Right lobe of liver (tissue), 6 donors: ENCODE data around the gene KRTCAP2. TPM values are rescaled to one million over a fixed set of nuclear protein-coding genes. Genes with fewer than 3 reads are reported as not detected.
"Not testable (repeated sequence)": the region's sequence is repeated elsewhere in the genome, so short reads cannot be mapped to it uniquely, and the experiment has no call there.

Experiments used
- ATAC-seq, 4 donors: fragments of 200-7000 bp; cut with Tn5 transposase; one replicate each; pipeline ENCODE4 v1.9.1; 2020; ENCODE audit warnings: mild to moderate bottlenecking in 4 of 4, moderate library complexity in 4 of 4
- DNase-seq, 3 donors: peaks; one replicate each; pipeline ENCODE4 v3.0.0-alpha.2; 2020
- H3K27ac ChIP-seq, 3 donors: fragments of 200-600 bp; one replicate each; pipeline ENCODE4 v1.8.0; 2022
- H3K27me3 ChIP-seq, 2 donors: fragments of 200-600 bp; one replicate each; pipeline ENCODE4 v1.8.0; 2022
- H3K36me3 ChIP-seq, 4 donors: fragments of 200-600 bp; sonication (generic) in 1 of 4; one replicate each; pipeline versions ENCODE4 v1.5.1 to v1.8.0; 2017 to 2022; ENCODE audit warnings: control low read depth in 1 of 4
- H3K4me1 ChIP-seq, 4 donors: fragments of 200-600 bp; sonication (generic) in 1 of 4; one replicate each; pipeline versions ENCODE4 v1.5.1 to v1.8.0; 2017 to 2022; ENCODE audit warnings: control low read depth in 1 of 4
- H3K4me3 ChIP-seq, 3 donors: fragments of 200-600 bp; one replicate each; pipeline ENCODE4 v1.8.0; 2022
- H3K9me3 ChIP-seq, 4 donors: fragments of 200-600 bp; sonication (generic) in 1 of 4; one replicate each; pipeline versions ENCODE4 v1.5.1 to v1.8.0; 2017 to 2022; ENCODE audit warnings: control low read depth in 1 of 4
- CTCF ChIP-seq, 4 donors: fragments of 200-600 bp in 3 of 4; fragments of 450-650 bp in 1 of 4; IDR thresholded peaks; one replicate each; pipeline versions ENCODE4 v1.5.1 to v1.8.0; 2016 to 2022; ENCODE audit warnings: antibody characterized with exemption in 4 of 4, mild to moderate bottlenecking in 2 of 4
- POLR2A ChIP-seq: fragments of 450-650 bp; IDR thresholded peaks from one replicate; pipeline ENCODE4 v1.6.1; 2017; ENCODE audit warnings: antibody characterized with exemption, mild to moderate bottlenecking
- WGBS: methylation state at CpG from one replicate; pipeline ENCODE4 v1.1.6; 2018; ENCODE audit warnings: low coverage, low lambda C conversion rate; ENCODE audit not compliant: insufficient coverage; ENCODE audit errors: missing lambda C conversion rate; 5-methylcytosine and 5-hydroxymethylcytosine counted together
- intact Hi-C, 2 donors: fragments of 100-400 bp; cut with DNase I; formaldehyde crosslinking; loops; one replicate each; pipeline versions ENCODE4 v1.11.2 to v1.14.1; 2022
- total RNA-seq, 6 experiments: library from RNA; depleted of rRNA in 2 of 6; stranded (reverse); fragments of >200 nt in 2 of 6; fragmentation: NEBNext Ultra II Directional in 3 of 6; extraction: Animal tissue kit (Norgen Biotek cat#: 25700) in 3 of 6; gene quantifications; one replicate each; pipeline versions ENCODE4 v1.1.0 to v1.2.4, GENCODE V29; 2016 to 2023
- donor health status: DM: no; HTN: yes; CAD: no.
- donor health status: DM: no; HTN: no; CAD: no.
- donor health status: DM: no; HTN: no; CAD: no.
- donor health status: DM: no; HTN: yes; CAD: no.
- donor health status: DM: no; HTN: yes; CAD: no.

Gene KRTCAP2
- total RNA-seq, 6 experiments from 2014 or later, result 85.5 to 145 (median 99.9) TPM

- H3K36me3 ChIP-seq, result no peaks in the 10 kb centered on the region
- no peak overlapping the region for H3K27ac ChIP-seq
- peaks cover 0 to 22% (median 2%) of the 10 kb centered on the region in 4 donors for H3K4me1 ChIP-seq
- WGBS, result 43% methylated on average over 15 of the region's 27 CpGs
- intact Hi-C loops, result no loop called here
- DNase-seq, result no peak
- H3K27me3 ChIP-seq, result no peaks in the 10 kb centered on the region
- no peak for ATAC-seq
- no peaks in the 10 kb centered on the region for H3K9me3 ChIP-seq
- peak overlapping the region; percentile 25 to 42 (median 25) for H3K4me3 ChIP-seq
- no peak for TF ChIP-seq CTCF (IDR thresholded peaks at IDR 0.05)
- no peak for TF ChIP-seq POLR2A
Measured at GRCh38 chr1:155195201-155196102, 22.3 kb upstream of the KRTCAP2 start.

GRCh38 chr1:155193991-155194240 lies 20.8 kb upstream of the KRTCAP2 start:
- H3K27me3 ChIP-seq, DNase-seq, H3K36me3 ChIP-seq, intact Hi-C loops, H3K9me3 ChIP-seq, ATAC-seq: not testable (repeated sequence)
- whole genome bisulfite sequencing, result 2% methylated on average over 8 of the region's 16 CpGs
- H3K4me1 ChIP-seq, result peaks cover 0 to 22% (median 2%) of the 10 kb centered on the region in 4 donors
- peak overlapping the region in 1 of 3 donors; percentile 12 for H3K27ac ChIP-seq
- H3K4me3 ChIP-seq, result peak overlapping the region; percentile 24 to 42 (median 42)

GRCh38 chr1:155193275-155193990 lies 20.3 kb upstream of the KRTCAP2 start:
- Histone ChIP-seq H3K4me1 (peaks cover 0 to 22% (median 2%) of the 10 kb centered on the region in 4 donors), H3K4me3 (peak overlapping the region; percentile 24 to 42 (median 27)), H3K9me3 (no peaks in the 10 kb centered on the region), H3K27ac (peak overlapping the region in 2 of 3 donors; percentile 12 to 21), H3K27me3 (no peaks in the 10 kb centered on the region), H3K36me3 (no peaks in the 10 kb centered on the region)
- ATAC-seq, result peak; percentile 91 to 92 (median 92)
- intact Hi-C loops, result no loop called here
- TF ChIP-seq POLR2A, result peak; percentile 23
- peak; percentile 94 to 99 (median 97) for TF ChIP-seq CTCF (IDR thresholded peaks at IDR 0.05)
- DNase-seq, result peak; percentile 82 to 85 (median 83)
- 2% methylated on average over 26 of the region's 38 CpGs for WGBS

- H3K27me3 ChIP-seq, result no peaks in the 10 kb centered on the region
- H3K27ac ChIP-seq, result peak overlapping the region in 2 of 3 donors; percentile 12 to 21
- intact Hi-C loops, result no loop called here
- no peaks in the 10 kb centered on the region for H3K36me3 ChIP-seq
- H3K4me3 ChIP-seq, result peak overlapping the region; percentile 24 to 42 (median 27)
- TF ChIP-seq CTCF (IDR thresholded peaks at IDR 0.05), result no peak
- TF ChIP-seq POLR2A, result no peak
- peaks cover 0 to 22% (median 2%) of the 10 kb centered on the region in 4 donors for H3K4me1 ChIP-seq
- DNase-seq, result peak in 1 of 3 donors; percentile 53
- no peaks in the 10 kb centered on the region for H3K9me3 ChIP-seq
- ATAC-seq, result peak in 1 of 4 donors; percentile 1
- WGBS, result 25% methylated on average over 6 of the region's 20 CpGs
Measured at GRCh38 chr1:155192346-155193274, 19.5 kb upstream of the KRTCAP2 start.
